ENCODE data around the gene PML.

PML gene

GRCh38 chr15:73978896-73979295 is 15.6 kb upstream of the PML start:
- H2AFZ ChIP-seq (ENCODE audit: low read length) = no peak overlapping the region
- H3K36me3 ChIP-seq (ENCODE audit: insufficient read depth, low read length) = no peaks in the 10 kb centered on the region
- no peak overlapping the region for H3K4me2 ChIP-seq (ENCODE audit: low read length)

GRCh38 chr15:73979636-73980035 is 14.9 kb upstream of the PML start:
- Histone ChIP-seq H3K4me3 (ENCODE audit: low read depth, low read length, poor library complexity, severe bottlenecking) (no peak overlapping the region), H3K79me2 (ENCODE audit: insufficient read depth, low read length) (no peaks in the 10 kb centered on the region), H2AFZ (ENCODE audit: low read length) (no peak overlapping the region), H3K27ac (ENCODE audit: low read depth, low read length, poor library complexity, severe bottlenecking) (no peak overlapping the region), H3F3A (ENCODE audit: insufficient read depth, low read length) (no peaks in the 10 kb centered on the region), H3K9me3 (ENCODE audit: low read length) (no peaks in the 10 kb centered on the region), H3K9me2 (ENCODE audit: low read depth, low read length) (no peaks in the 10 kb centered on the region), H3K36me3 (ENCODE audit: insufficient read depth, low read length) (no peaks in the 10 kb centered on the region), H3K9ac (ENCODE audit: low read length) (no peak overlapping the region), H3K4me1 (ENCODE audit: insufficient read depth, low read length, severe bottlenecking) (peaks cover 4% of the 10 kb centered on the region), H3K4me2 (ENCODE audit: low read length) (no peak overlapping the region), H3K27me3 (ENCODE audit: insufficient read depth, low read length) (peaks cover 2% of the 10 kb centered on the region; the same call in 1 of the 2 replicates), H4K20me1 (ENCODE audit: insufficient read depth, low read length) (no peaks in the 10 kb centered on the region)
- no peak for TF ChIP-seq EZH2 (IDR thresholded peaks at IDR 0.05; ENCODE audit: borderline replicate concordance, low read length)
- TF ChIP-seq CTCF (IDR thresholded peaks at IDR 0.05; ENCODE audit: low read length) = no peak

More at GRCh38 chr15:73978896-73979295, 15.6 kb upstream of the PML start:
- H3K27ac ChIP-seq (ENCODE audit: low read depth, low read length, poor library complexity, severe bottlenecking) = no peak overlapping the region
- H4K20me1 ChIP-seq (ENCODE audit: insufficient read depth, low read length) = no peaks in the 10 kb centered on the region
- H3K9ac ChIP-seq (ENCODE audit: low read length) = no peak overlapping the region
- H3K27me3 ChIP-seq (ENCODE audit: insufficient read depth, low read length) = peaks cover 5% of the 10 kb centered on the region; the same call in 1 of the 2 replicates
- H3K79me2 ChIP-seq (ENCODE audit: insufficient read depth, low read length) = no peaks in the 10 kb centered on the region
- H3K9me2 ChIP-seq (ENCODE audit: low read depth, low read length) = no peaks in the 10 kb centered on the region
- H3F3A ChIP-seq (ENCODE audit: insufficient read depth, low read length) = no peaks in the 10 kb centered on the region
- no peak for TF ChIP-seq CTCF (IDR thresholded peaks at IDR 0.05; ENCODE audit: low read length)
- no peak overlapping the region for H3K4me3 ChIP-seq (ENCODE audit: low read depth, low read length, poor library complexity, severe bottlenecking)
- H3K9me3 ChIP-seq (ENCODE audit: low read length) = no peaks in the 10 kb centered on the region
- peaks cover 4% of the 10 kb centered on the region for H3K4me1 ChIP-seq (ENCODE audit: insufficient read depth, low read length, severe bottlenecking)

- peaks cover 6% of the 10 kb centered on the region; the same call in 1 of the 2 replicates for H3K36me3 ChIP-seq (ENCODE audit: insufficient read depth, low read length)
- H3F3A ChIP-seq (ENCODE audit: insufficient read depth, low read length) = no peaks in the 10 kb centered on the region
- H3K27me3 ChIP-seq (ENCODE audit: insufficient read depth, low read length) = no peaks in the 10 kb centered on the region
- no peaks in the 10 kb centered on the region for H3K79me2 ChIP-seq (ENCODE audit: insufficient read depth, low read length)
- H3K27ac ChIP-seq (ENCODE audit: low read depth, low read length, poor library complexity, severe bottlenecking) = no peak overlapping the region
- H3K9me3 ChIP-seq (ENCODE audit: low read length) = no peaks in the 10 kb centered on the region
- peaks cover 4% of the 10 kb centered on the region for H3K4me1 ChIP-seq (ENCODE audit: insufficient read depth, low read length, severe bottlenecking)
- H2AFZ ChIP-seq (ENCODE audit: low read length) = no peak overlapping the region
- no peak overlapping the region for H3K4me2 ChIP-seq (ENCODE audit: low read length)
- no peaks in the 10 kb centered on the region for H4K20me1 ChIP-seq (ENCODE audit: insufficient read depth, low read length)
- no peak for TF ChIP-seq EZH2 (IDR thresholded peaks at IDR 0.05; ENCODE audit: borderline replicate concordance, low read length)
- no peak for TF ChIP-seq CTCF (IDR thresholded peaks at IDR 0.05; ENCODE audit: low read length)
- no peaks in the 10 kb centered on the region for H3K9me2 ChIP-seq (ENCODE audit: low read depth, low read length)
- no peak overlapping the region for H3K9ac ChIP-seq (ENCODE audit: low read length)
- no peak overlapping the region for H3K4me3 ChIP-seq (ENCODE audit: low read depth, low read length, poor library complexity, severe bottlenecking)
Observed at GRCh38 chr15:73981761-73982221, 12.7 kb upstream of the PML start.

Data from OCI-LY1 (cell line).